HG02571 (cell line): ENCODE measurements around the gene WNT2B.
"Not testable (repeated sequence)": the region's sequence is repeated elsewhere in the genome, so short reads cannot be mapped to it uniquely, and the experiment has no call there.

Experiments
- ATAC-seq: cut with Tn5 transposase; IDR thresholded peaks from one replicate; pipeline ENCODE4 v1.9.1; 2021; ENCODE audit warnings: mild to moderate bottlenecking, moderate library complexity; ENCODE audit not compliant: unreplicated experiment

Gene WNT2B

DNA sequence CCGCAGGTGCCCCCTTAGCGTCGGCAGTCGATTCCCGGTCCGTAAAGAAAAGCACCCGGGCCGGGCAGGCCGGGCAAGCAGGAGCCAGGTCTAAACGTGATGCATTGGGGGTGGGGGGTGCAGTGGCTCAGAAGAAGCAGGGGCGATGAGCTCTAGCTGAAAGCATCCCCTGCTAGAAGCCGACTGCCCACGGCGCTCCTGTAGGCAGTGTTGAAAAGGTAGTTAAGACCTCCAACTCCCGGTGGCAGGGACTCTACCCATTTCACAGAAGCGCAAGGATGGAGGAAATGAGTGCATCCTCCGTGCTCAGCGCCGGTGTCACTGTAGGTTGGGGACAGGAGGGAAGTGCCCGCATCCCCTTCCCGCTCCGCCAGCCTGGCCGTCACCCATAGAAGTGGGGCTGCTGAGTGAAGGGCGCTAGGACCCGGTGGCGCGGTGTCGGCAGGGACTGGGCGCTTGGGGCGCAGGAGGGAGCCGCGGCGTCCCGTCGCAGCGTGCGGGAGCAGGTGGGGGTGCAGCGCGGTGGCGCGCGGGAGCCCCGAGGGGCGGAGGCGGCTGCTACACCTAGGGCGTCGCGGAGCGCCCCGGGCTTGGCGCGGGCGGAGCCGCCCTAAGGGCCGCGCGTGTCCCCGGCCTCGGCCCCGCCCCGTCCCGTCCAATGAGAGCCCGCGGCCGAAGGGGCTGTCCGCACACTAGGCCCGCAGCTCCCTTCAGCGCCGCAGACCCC, at the start of gene WNT2B:
TSS of gene WNT2B (plus strand) at position 688 of the 727 bp plus-strand sequence. CDS start 298 bp downstream, outside the sequence.
- no peak for ATAC-seq

DNA sequence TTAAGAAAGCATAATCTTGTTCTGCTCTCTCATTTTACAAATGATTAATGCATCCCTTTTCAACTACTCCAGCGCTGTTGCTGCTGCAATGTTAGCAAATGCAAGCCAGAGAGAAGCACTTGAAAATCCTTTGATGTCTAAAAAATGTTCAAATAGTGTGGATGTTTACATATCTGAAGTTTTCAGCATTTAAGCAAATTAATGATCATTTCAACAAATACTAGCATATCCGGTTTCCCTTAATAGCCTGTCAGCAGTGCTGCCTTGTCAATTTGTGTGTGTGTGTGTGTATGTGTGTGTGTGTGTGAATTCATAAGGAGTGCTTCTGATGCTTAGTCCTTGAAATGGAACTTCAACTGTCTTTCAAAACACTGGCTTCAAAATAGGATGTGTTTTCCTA, 48.1 kb upstream of the WNT2B start:
- no peak for ATAC-seq

DNA sequence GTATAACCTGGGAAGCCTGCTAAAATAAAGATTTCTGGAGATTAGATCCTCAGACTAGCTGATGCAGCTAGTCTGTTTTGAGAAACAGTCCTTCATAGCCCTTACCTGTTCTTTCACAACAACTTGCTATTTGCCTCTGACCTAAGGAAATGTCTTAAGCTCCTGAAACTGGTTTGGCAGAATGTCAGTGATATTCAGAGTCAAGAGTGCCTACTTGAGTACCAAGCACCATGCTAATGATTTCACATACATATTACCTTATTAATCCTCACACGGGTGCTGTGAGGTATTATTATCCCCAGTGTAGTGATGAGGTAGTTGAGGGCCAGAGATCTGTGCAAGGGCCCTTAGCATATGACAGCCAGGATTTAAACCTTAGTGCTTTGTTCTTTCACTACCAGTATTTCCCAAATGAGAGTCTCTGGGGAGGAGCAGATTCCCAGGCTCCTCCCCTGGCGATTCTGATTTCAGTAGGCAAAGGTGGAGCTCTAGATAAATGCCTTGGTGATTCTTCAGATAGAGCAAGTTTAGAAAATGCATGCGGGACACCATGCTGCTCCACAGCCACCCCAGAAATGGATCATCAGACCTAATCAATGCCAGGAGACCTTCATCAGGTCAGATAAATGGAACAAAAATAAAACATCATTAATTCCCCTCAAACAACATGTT, 47.4 kb upstream of the WNT2B start:
- no peak for ATAC-seq

DNA sequence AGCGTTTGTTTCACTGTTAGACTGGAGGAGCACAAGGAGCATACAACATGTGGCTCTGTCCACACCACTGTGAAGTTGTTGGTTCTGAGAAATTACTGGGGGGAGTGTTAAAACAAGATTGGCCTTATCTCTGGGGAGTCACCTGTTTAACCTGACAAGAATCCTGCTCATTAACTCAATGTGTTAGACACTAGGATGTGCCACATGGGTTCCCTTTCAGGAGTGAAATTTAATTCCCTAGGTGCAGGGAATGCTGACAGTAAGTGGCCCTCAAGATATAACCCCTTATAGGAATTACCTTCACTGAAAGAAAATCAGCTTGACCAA, 45.8 kb upstream of the WNT2B start:
- ATAC-seq, result no peak

DNA sequence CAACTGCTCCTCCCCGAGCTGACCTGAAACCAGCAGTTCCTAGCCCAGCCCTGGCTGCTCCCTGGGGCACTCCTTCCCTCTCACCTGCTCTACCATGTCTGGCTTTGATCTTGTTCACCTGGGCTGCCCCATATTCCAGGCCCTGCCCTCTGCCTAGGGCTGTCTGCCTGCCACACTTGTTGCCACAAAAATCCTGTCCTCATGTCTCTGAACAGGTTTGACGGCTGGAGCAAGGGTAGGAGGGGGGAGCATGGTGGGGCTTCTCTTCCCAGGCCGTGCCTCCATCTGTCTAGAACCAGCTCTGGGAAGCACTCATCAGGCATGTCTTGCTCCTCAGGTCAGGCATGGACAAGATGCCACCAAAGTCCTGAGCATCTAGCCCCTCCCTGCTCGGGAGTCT, 44.3 kb upstream of the WNT2B start:
- no peak for ATAC-seq

DNA sequence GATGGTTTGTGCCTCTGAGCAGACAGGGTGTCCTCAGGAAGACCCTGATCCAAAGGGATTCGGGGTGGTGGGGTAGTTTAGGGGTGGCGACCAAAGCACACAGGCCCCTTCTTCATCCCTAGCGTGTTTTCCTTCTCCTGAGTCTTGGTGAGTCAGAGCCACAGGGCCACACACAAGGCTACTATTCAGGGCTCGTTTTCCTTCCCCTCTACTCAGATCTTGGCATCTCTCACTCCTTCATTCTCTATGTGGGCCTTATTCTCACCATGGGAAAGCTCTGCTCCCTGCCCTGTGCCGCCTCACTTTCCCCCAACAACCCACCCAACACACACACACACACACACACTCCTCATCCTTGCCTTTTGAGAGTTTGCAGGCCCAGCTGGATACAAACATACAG, 43.6 kb upstream of the WNT2B start:
- no peak for ATAC-seq

DNA sequence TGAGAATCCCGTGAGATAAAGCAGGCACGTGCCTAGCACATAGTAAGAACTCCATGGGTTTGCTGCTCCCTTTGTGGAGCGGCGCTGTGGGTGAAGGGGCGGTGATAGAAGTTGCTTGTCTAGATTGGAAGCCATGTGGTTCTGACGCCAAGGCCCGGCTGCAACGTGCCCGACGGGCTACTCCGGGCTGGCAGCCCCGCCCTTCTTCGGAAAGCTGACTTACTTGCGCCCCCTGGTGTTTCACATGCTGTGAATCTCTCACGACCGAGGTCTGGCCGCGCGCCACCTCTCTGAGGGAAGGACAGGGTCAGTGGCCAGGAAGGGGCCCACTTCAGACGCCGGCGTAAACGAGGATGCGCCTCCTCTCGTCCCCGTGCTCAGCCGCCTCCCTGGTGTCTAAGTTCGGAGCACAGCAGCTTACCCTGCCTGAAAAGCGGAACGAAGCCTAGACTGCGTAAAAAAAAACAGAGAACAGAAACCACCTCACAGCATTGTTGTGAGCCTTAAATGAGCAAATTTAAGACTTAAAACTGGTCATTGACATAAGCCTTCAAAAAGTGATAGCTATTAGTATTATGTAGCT, 42.6 kb upstream of the WNT2B start:
- peak; percentile 88 for ATAC-seq

DNA sequence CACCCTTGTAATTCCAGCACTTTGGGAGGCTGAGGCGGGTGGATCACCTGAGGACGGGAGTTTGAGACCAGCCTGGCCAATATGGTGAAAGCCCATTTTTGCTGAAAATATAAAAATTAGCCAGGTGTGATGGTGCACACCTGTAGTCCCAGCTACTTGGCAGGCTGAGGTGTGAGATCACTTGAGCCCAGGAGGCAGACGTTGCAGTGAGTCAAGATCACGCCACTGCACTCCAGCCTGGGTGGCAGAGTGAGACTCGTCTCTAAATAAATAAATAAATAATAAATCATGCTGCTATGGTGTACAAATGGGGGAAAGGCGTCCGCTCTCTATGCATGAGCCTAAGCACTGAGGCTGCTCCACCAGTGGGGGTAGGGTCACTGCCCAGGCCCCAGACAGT, 38.4 kb upstream of the WNT2B start:
- not testable (repeated sequence) for ATAC-seq

DNA sequence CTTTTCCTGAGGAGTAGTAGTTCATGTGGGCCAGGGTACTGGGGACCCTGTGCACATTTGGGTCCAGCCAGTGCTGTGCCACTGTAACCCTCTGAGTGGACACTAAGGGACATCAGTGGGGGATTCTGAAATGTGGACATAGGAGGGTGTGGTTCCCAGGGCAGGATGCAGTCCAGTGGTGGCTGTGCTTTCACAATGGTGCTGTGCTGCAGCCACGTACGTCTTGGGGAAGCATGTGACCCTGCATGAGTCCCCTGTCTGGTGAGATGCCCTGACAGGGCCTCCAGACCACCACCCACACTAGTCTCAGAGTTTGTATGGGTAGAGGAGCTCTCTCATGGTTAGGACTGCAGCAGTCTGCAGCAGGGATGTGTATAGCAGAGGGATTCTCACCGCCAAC, 37.8 kb upstream of the WNT2B start:
- ATAC-seq, result no peak

DNA sequence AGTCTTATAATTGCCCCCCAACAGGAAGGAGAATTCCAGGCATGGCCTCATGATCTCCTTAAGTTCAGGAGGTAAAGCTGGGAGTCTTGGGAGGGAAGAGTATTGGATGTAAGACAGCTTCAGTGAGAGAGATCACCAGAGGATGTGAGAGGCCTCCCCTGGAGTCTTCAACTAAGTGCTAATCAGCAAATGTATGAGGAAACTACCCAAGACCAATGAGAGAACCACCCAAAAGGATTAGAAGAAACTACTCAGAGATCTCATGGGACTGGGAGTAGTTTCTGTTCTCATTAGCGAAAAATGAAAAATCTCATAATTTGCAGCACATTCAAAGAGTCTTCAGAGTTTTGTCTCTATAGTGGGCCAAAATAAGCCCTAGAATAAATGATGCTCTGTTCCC, 36.6 kb upstream of the WNT2B start:
- ATAC-seq, result no peak

DNA sequence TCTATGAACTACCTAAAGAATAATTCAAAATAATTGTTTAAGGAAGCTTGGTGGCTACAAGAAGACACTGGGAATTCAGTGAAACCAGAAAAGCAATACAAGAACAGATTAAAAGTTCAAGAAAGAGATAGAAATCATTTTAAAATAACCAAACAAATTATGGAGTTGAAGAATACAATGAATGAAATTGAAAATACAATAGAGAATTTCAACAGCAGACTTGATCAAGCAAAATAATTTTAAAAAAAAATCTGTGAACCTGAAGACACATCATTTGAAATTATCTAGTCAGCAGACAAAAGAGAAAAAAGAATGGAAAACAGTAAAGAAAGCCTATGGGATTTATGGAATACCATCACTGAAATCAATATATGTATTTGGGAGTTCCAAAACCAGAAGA, 31.2 kb upstream of the WNT2B start:
- no peak for ATAC-seq

DNA sequence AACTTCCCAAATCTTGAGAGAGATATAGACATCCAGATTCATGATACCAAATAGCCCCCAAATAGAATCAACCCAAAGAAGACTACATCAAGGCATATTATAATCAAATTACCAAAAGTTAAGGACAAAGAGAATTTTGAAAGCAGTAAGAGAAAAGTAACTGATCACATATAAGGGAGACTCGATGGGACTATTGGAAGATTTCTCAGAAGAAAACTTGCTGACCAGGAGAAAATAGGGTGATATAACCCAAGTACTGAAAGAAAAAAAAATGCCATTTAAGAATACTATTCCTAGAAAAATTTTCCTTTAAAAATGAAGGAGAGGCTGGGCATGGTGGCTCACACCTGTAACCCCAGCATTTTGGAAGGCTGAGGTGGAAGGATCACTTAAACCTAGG, 30.5 kb upstream of the WNT2B start:
- ATAC-seq, result no peak

DNA sequence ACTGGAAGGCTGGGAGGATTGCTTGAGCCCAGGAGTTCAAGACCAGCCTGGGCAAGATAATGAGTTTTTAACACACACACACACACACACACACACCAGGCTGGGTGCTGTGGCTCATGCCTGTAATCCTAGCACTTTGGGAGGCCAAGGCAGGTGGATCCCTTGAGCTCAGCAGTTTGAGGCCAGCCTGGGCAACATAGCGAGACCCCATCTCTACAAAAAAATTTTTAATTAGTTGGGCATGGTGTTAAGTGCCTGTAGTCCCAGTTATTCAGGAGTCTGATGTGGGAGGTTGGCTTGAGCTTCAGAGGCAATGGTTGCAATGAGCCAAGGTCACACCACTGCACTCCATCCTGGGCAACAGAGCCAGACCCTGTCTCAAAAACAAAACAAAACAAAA, 22.7 kb upstream of the WNT2B start:
- ATAC-seq, result not testable (repeated sequence)

DNA sequence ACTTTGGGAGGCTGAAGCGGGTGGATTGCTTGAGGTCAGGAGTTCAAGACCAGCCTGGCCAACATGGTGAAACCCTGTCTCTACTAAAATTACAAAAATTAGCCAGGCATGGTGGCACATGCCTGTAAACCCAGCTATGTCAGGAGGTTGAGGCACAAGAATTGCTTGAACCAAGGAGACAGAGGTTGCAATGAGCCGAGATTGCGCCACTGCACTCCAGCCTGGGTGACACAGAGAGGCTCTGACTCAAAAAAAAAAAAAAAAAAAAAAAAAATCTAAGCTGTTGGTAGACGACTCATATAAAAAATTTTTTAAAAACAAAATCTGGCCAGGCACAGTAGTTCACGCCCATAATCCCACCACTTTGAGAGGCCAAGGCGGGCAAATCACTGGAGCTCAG, 21.1 kb upstream of the WNT2B start:
- not testable (repeated sequence) for ATAC-seq

DNA sequence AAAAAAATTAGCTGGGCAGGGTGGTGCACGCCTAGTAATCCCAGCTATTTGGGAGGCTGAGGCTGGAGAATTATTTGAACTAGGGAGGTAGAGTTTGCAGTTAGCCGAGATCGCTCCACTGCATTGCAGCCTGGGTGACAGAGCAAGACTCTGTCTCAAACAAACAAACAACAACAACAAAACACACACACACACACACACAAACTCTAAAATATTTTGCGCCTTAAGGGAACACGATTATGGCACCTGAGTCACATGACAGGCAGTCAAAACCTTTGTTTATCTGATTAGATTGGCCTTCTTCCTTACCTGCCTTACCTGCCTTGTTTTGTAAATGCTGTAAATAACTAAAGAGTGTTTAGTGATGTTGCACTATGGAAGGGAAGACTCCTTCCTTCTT, 20.6 kb upstream of the WNT2B start:
- ATAC-seq, result no peak

DNA sequence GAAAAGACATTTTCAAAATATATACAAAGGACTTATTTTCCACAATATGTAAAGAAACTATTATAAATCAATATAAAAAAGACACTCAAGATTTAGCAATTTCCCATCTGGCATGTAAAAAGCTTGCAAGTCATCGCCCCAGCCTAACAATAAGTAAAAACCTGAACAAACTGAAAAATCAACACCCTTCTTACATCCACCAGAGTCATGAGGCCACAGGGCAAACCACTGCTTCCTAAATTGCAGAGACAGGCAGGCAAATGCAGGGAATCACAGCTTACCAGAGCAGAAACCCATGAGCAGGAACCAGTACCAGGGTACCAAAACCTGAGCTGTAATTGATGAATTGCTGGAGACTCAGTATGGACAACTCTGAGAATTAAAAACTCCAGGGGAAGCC, 16.7 kb upstream of the WNT2B start:
- ATAC-seq, result no peak

DNA sequence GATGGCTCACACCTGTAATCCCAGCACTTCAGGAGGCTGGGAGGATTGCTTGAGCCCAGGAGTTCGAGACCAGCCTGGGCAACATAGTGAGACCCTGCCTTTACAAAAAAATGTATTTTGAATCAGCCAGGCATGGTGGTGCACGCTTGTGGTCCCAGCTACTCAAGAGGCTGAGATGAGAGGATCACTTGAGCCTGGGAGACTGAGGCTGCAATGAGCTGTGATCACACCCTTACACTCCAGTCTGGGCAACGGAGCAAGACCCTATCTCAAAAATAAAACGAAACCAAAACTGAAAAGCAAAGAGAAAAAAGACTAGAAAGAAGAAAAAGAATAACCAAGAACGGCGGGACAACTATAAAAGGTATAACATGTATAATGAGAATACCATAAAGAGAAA, 15.4 kb upstream of the WNT2B start:
- ATAC-seq, result no peak

DNA sequence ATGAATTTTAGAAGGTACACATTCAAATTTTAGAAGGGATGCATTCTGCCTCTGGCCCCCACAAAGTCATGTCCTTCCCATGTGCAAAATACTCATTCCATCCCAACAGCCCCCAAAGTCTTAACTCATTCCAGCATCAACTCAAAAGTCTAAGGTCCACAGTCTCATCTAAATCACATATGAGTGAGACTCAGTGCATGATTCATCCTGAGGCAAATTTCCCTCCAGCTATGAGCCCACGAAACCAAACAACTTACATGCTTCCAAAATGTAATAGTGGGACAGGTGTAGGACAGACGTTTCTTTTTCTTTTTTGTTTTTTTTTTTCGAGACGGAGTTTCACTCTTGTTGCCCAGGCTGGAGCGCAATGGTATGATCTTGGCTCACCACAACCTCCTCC, 12.5 kb upstream of the WNT2B start:
- ATAC-seq, result no peak

DNA sequence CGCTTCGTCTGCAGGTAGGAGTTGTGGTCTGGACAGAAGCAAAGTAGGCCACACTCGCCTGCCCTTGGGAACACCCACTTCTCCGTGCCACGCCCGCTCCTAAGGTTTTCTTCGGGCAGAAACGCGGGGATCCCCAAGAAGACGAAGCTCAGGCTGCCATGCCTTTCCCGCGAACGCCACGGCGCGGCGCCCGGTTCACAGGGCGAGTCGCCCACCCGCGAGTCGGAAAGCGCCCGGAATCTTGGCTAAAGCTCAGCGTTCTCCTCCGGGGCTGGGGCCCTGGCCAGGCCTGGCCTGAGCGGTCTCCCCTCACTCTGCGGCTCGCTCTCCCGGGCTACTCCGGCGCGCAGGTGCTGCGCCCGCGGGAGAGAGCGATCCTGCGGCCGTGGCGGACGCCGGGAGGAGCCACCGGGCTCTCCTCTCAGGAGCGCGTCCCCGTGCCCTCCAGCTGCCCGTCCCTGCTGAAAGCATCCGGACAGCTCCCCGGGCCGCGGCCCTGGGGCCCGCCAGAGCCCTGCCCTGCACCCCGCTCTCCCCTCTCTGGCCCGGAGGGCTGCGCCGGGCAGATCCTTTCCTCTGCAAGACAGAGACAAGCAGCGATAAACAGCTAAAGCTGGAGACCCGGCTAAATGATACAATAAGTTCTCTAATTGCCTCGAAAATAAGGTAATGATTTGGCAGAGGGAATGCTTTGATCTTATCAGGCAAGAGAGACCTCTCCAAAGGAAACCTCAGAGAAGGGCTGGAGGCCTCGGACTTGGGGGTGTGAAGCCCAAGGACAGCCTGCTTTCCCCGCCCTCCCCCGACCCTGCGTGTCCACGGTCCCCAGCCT, 6.7 kb upstream of the WNT2B start:
- ATAC-seq, result no peak

DNA sequence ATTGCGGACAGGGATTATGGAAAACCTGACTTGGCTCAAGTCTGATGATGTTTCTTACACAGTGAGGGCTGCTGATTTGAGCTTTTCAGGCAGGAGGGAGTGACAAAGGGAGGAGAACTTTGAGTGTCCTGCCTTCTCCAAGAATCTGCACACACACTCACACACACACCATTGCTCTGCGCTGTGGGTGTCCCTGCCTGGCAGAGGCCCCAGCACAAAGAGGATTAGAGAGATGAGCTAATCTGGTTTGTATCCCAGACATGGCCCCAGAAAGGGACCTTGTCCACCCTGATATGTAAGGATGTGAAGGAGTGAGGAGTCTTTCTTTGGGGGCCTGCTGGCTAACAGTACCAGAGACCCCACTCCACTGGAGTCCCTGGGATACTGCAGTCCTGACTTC, 5.9 kb upstream of the WNT2B start:
- ATAC-seq, result no peak

DNA sequence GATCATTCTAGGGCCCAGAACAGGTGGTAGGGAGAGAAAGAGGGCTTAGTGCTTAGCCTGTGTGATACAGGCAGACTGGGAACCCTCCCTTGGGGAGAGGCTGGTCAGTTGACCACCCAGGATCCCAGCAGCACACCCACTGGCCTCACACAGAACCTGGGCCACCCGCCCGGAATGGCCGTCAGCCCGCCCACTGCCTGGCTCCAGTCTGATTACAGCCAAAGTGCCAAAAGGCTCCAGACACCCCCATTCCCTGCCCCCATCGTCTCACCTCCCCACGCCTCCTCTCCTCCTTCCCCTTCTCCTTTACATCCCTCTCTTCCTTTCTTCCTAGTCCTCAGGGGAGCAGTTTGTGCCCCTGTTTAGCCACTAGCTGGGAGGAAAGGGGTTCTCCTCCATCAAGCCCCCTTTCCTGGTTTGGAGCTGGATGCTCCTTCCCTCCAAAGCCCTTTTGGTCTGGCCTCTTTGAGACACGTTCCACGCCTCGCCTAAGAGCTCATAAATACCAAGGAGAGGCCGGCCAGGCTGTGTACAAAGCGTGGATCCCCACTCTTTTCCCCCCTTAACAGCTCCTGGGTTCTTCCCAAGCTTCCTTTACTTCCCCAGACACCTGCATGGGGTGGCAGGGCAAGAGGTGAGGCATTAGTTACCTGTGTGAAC, 4.6 kb upstream of the WNT2B start:
- ATAC-seq, result no peak
